ENCODE data around the gene AKAP6.

The AKAP6 gene

GRCh38 chr14:32492457-32492856, 163.4 kb downstream of the AKAP6 start:
- DNase-seq = no peak

DNA sequence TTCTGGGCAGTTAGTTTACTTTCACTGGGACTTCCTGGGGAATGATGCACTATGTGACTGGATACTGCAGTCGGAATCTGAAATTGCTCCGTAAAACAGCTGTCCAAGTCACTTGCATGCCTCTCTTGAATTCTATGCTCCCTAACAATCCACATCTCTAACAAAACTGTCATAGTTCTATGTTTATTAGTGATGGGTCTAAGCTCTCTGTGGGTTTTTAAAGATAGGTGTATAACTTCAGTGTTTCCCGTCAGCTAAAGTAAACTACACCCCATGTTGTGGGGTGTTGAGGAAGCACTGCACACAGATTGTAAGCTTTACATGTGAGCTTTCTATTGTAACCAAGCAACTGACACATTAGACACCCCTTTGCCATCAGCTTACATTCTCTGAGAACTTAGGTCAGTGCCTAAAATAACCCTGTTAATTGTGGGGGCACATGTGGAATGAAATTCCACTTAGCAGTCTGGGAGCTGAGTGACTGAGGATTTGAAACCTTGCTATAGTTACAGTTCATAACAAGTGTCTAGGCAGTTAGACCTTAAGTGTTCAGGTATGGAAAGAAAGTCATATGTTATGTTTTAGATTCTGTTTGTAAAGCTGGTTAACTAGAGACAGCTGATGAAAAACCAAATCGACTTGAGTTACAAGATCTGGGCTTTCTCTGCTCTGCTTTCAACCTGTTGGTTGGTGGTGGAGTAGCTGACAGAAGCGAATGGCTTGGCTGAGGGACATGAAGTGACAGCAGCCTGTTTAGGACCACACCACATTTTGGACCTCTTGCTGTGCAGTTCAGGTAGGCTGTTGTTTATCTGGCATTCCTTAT, 165.7 kb downstream of the AKAP6 start:
- DNase-seq = no peak

DNA sequence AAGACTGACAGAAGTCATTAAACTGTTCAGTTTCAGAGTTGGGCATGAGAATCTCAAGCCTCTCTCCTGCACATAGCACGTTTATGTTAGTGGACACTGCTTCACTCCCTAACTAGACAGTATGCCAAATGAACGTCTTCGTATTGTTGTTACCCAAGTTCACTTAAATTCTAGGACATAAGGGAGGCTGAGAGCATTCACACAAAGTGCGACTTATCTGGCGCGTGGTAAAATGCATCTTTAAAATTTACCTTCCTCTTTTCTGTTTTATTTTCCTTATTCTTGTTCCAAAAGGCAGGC, 166.3 kb downstream of the AKAP6 start:
- DNase-seq = no peak

DNA sequence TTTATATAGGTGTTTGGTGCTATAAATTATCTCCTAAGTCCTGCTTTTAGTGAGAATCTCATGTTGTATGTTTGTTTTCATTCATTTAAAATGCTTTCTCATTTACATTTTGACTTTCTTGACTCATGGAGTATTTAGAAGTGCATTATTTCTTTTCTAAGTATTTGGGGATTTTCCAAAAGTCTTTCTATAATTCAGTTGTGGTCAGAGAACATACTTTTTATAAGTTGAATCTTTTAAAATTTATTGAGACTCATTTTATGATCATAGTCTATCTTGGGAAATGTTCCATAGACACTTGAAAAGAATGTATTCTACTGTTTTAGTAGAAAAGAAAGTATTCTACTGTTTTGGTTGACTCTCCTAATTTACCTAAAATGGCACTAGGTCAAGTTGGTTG, 168.2 kb downstream of the AKAP6 start:
- no peak for DNase-seq

GRCh38 chr14:32507029-32507984, 178.2 kb downstream of the AKAP6 start:
- no peak for DNase-seq

DNA sequence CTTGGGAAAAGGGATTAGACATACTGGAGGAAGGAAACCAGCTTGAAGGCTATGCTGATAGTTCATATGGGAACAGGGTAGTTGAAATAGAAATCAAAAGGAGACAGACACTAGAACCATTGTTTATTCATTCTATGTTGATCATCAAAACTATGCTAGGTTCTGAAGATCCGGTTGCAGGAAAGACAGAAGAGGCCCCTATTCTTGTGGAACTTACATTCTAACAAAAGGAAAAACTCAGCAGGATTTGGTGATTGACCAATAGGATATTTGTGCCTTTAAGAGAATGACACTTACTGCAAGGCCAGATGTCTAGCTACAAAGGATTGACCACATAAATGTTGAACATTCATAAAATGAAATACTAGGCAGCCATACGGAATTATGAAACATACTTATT, 179.2 kb downstream of the AKAP6 start:
- no peak for DNase-seq

DNA sequence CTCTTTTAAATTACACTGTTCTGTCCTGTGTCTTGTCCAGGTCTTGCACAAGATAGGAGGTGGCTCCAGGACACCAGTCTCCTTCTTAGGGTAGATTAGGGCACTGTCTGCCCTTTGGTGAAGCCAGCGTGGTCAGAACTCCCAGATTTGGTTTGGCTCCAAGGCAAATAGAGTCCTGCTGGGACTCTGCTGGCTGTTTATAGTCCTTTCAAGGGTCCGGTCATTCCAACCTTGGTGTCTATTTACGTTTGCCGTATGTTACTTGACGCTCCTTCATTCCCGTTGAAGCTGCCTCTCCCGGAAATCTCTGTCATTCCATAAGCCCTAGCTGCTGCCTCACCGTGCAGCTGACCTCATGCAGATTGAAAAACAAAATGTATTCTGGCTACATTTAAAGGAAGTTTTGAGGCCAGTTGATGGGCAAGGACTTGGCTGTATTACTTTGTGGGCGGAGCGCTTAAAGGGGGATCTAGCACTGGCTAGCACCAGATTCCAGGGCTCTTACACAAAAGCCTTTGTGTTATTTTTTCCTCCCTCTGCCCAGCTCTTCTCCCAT, 180.6 kb downstream of the AKAP6 start:
- DNase-seq = no peak

DNA sequence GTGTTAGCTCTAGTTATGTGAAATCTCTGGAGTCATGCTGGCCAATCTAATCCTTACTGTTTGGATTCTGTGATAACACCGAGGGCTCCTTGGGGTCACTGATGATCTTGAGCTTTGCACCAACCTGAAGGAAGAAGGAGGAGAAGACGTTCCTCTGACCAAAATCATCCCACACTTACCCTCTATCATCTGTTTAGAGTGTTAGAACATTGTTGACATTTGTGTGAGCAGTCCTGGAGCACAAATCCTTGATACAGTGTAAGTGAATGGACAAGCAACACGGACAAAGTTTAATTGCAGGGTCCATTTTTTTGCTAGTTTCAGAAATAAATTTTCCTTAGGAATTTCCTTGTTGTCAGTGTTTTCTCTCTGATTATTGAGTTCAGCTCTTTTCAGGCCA, 181.7 kb downstream of the AKAP6 start:
- DNase-seq = no peak

DNA sequence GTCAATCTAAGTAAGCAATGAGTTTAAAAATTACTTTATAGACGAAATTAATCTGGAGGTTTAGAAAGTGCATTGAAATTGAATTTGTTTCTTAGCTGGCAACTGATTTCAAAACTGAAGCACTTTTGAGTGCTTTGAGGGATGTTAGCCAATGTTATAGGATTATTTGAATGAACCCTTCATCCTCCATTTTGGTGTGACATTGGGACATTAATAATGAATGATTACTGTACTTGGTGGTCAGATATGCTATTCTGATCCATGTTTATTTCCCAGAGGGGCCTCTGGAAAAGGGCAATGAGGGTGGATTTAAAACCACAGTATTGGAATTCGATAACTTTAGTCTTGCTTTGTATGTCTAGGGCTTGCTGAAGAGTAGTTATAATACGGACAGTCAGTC, 183.2 kb downstream of the AKAP6 start:
- no peak for DNase-seq

- no peak for DNase-seq
Observed at GRCh38 chr14:32512813-32513212, 183.7 kb downstream of the AKAP6 start.

- no peak for DNase-seq
Observed at GRCh38 chr14:32513571-32514009, 184.5 kb downstream of the AKAP6 start.

- no peak for DNase-seq
Observed at GRCh38 chr14:32514236-32514635, 185.1 kb downstream of the AKAP6 start.

DNA sequence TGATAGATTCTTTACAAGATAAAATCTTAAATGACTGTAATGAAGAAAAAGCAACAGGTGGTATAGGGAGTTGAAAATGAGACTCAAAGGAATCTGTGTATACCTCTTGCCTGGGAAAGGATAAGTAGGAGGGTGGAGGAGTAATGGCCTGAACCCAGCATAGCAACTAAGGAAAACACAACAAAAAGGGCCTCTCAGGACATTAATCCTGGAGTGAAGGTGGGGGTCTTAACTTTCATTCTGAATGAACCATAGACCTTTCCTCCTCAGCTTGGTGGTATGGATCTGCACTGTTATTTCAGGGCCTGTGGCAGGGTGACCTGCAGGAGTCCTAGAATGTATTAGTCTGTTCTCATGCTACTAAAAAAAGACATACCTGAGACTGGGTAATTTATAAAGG, 185.6 kb downstream of the AKAP6 start:
- no peak for DNase-seq

- no peak for DNase-seq
Observed at GRCh38 chr14:32524609-32525375, 195.7 kb downstream of the AKAP6 start.

DNA sequence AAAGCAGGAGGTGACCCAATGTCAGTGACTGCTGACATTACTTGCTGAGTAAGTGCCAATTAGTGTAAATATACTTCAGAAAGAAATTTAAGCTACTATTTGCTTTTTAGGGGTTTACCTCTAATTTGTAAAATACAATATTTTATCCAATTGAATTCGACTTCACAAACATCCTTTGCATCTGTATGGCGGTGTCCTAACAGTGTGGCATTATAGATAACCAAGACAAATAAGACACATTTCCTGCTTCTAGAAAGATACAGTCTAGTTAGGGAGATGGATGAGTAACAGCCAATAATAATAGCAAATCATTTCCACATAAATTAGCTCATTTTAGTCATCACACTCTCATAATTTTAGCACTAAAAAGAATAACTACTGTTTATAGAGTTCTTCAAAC, 196.5 kb downstream of the AKAP6 start:
- DNase-seq = no peak

DNA sequence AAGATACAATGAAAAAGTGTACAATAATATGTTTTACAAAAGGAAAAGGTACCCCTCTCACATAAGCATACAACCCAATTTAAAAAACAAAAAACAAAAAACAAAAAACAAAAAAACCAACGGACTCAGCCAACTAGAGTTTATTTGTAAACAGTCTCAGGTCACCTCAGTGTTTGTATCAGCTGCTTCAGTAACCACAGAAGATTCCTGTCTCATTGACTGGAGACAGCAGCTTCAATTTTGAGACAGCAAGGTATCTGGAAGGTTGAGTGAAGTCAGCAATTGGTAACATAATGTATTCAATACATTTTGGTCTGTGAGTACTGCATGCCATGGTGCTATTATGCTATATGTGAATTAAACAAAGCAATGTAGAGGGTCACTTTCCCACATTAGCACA, 201.7 kb downstream of the AKAP6 start:
- DNase-seq = no peak

DNA sequence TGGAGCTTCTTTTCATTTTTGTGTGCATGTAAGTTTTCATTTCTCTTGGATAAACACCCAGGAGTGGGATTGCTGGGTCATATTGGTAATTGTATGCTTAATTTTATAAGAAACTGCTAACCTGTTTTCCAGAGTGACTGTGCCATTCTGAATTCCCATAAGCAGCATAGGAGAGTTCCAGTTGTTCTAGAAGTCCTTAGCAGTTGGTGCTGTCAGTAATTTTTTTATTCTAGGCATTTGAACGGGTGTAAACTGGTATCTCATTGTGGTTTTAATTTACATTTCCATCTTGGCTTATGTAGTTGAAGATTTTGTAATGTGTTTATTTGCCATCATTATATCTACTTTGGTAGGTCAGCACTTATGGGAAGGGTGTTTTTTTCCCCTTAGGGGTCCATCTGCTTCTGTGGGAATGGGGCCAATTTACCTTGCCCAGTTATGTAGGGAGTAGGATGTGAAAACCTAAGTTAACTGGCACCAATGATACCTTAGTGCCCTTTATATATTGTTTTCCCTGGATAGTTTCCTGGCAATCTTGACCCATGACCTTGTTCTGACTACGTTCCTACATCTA, 202.9 kb downstream of the AKAP6 start:
- DNase-seq = no peak

- DNase-seq = no peak
Observed at GRCh38 chr14:32534145-32534544, 205.0 kb downstream of the AKAP6 start.

DNA sequence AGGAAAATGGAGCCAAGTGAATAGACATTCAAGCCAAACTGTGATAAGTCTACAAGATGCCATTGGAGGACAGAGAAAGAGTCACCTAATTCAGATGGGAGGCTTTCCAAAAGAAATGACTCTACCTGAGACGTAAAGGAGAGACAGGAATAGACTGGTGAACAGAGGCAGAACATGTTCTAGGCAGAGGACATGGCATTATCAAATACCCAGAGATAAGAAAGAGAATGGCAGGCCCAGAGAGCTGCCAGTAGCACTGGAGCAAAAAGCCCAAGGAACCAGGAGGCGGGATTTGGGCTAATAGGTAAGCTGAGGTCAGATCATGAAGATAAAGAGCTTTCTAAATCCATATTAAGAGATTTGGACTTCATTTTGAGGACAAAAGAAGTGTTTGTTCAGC, 207.1 kb downstream of the AKAP6 start:
- no peak for DNase-seq

DNA sequence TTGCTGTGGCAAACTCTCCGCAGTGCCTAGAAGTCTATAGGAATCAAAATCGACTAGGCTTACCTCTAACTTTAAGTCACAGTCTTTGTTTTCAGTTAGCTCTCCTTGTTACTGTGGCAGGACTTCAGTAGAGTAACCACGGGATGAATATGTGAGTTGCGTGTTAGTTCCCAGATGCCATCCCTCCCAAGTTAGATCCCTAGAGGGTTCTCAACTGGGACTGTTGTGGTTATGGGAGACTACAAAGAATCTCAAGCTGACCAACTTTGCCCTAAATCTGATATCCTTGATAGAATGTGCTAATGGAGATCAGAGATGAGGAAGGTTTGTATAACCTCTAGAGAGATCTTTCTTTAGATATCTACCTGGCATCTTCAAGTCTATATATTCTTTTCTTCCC, 208.1 kb downstream of the AKAP6 start:
- no peak for DNase-seq

- DNase-seq = no peak
Observed at GRCh38 chr14:32542507-32542906, 213.4 kb downstream of the AKAP6 start.

DNA sequence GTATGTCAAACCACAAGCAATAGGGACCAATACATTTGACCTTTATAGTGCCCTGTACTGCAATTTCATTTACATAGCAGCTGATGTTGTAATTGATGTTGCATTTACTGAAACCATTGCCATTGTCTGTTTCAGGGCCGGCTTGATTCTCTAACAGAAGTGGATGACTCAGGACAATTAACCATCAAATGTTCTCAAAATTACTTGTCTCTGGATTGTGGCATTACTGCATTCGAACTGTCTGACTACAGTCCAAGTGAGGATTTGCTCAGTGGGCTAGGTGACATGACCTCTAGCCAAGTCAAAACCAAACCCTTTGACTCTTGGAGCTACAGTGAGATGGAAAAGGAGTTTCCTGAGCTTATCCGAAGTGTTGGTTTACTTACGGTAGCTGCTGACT, 216.0 kb downstream of the AKAP6 start:
- no peak for DNase-seq

All from activated naive CD4-positive, alpha-beta T cell treated with Interleukin-2 at 50 U/mL for 16 hours (primary cell).